Sigmoid colon (tissue), 4 donors: ENCODE measurements around the gene CHTF8.

Experiments used
- CTCF ChIP-seq, 4 experiments: fragments of 450-650 bp in 3 of 4; fragments of 200-600 bp in 1 of 4; IDR thresholded peaks; one replicate each; pipeline ENCODE4 v1.5.1; 2016 to 2019; ENCODE audit warnings: antibody characterized with exemption in 4 of 4, mild to moderate bottlenecking in 3 of 4, moderate library complexity in 2 of 4
- EP300 ChIP-seq, 4 donors: sonication (generic); formaldehyde crosslinking; IDR thresholded peaks; one replicate each; pipeline ENCODE4 v1.6.1; 2017; ENCODE audit warnings: antibody characterized with exemption in 4 of 4

DNA sequence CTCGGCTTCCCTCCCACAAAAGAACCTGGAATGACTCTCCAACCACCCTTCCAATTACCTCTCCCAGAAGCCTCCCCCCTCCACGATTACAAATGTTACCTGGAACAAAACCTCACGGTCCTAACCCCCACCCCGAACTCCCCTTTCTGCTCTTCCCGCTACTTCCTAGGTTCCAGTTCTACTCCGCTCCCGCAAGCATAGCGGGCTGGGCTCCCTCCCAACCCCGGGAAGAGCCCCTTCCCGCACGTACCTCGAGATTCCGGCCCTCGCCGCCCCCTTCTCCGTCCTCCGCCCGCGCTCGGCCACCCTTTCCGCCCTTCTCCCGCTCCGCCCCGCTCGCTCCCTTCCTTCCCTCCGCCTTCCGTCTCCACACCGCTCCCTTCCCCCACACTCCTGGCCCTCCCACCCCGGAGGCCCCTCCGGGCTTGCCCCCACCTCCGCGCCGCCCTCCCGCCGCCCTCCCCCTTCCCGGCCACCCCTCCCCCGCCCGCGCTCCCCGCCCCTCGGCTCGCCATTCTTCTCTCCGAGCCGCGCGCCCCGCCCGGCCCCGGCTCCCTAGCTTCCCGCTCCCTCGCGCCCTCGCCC lies 457 bp downstream of the CHTF8 start:
- no peak for TF ChIP-seq CTCF (IDR thresholded peaks at IDR 0.05)
- TF ChIP-seq EP300 (IDR thresholded peaks at IDR 0.05), result no peak
